ENCODE results near the gene EFEMP2. TPM values are rescaled to one million over a fixed set of nuclear protein-coding genes. Genes with fewer than 3 reads are reported as not detected.
A peak's percentile ranks its signal among the peaks of the same experiment; 100 is the strongest.
"Not testable (repeated sequence)": the region's sequence is repeated elsewhere in the genome, so short reads cannot be mapped to it uniquely, and the experiment has no call there.

Gene EFEMP2
- total RNA-seq, 1 donor from 2014 or later, result 118 TPM

DNA sequence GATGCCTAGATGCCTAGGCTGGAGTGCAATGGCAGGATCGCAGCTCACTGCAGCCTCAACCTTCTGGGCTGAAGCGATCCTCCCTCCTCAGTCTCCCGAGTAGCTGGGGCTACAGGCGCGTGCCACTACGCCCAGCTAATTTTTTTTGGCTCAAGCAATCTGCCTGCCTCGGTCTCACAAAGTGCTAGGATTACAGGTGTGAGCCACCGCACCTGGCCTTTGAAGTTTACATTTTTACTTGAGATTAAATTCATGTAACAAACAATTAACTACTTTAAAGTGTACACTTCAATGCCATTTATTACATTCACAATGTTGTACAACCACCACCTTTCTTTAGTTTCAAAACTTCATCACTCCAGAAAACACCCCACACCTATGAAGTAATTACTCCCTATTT lies 31.1 kb upstream of the EFEMP2 start:
- no peak for DNase-seq (ENCODE audit: low spot score)
- intact Hi-C loops (cut with DNase I), result no loop called here

DNA sequence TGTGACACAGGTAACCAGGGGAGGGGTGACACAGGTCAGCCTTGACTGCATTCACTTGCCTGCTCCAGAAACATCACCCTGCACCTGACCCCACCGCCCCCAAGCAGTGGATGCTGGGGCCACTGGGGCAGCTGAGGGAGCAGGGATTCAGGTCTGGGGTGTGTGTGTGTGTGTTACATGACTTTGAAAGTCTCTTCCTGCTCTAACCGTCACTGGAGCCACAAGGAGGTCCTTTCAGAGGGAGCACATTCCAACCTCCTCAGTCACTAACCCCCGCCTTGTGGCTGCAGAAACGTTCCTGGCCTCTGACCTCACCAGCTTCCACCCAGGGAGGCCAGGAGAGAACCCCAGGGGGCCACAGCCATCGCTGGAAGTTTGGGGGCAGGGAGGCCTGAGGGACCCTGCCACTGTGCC lies 30.5 kb upstream of the EFEMP2 start:
- intact Hi-C loops (cut with DNase I), result no loop called here
- peak; percentile 72 for DNase-seq (ENCODE audit: low spot score)

DNA sequence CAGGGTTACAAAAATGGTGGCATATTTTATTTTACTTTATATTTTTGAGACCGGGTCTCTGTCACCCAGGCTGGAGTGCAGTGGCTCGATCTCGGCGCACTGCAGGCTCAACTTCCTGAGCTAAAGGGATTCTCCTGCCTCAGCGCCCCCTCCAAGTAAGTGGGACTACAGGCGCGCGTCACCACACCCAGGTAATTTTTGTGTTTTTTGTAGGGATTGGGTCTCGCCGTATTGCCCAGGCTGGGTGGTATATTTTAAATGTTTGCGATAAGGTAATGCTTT lies 28.2 kb upstream of the EFEMP2 start:
- DNase-seq (ENCODE audit: low spot score), result no peak
- intact Hi-C loops (cut with DNase I), result no loop called here

DNA sequence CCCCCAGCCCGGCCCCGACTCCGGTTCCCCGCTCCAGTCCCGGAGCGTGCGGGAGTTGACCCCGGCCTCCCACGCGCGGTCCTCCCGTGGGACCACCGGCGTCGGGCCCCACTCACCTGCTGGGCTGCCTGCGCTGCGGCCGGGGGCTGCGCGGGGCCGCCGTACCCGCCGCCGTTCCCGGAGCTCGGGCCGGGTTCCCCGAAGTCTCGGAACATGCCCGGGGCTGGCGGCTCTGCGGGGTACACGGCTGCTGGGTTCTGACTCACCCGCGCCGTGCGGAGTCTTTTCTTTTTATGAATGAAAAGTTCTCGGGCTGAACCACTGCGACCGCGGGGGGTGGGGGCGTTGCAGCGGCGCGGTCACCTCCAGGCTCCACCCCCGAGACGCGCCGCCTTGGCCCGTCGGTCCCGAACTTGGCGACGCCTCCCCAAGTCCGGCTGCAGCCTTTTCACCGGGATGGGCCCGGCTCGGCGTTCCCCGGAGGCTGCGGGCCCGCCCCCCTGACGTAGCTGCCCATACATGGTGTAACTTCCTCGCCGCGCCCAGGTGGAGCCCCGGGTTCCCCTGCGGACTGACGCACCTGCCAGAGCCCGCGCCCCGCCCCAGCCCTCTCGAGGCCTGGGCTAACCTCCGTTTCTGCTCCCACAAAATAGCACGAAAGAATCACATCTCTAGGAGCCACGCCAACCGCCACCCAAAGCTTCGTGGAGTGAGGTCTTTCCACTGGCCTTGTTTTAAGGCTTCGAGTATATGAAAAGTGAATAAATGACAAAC lies 27.7 kb upstream of the EFEMP2 start, which contains the start of gene FOSL1:
Gene FOSL1 (minus strand): TSS at position 264 of the 774 bp plus-strand sequence. CDS start 49 bp downstream, at position 215.
- intact Hi-C loops (cut with DNase I), result no loop called here
- DNase-seq (ENCODE audit: low spot score), result peak; percentile 94

DNA sequence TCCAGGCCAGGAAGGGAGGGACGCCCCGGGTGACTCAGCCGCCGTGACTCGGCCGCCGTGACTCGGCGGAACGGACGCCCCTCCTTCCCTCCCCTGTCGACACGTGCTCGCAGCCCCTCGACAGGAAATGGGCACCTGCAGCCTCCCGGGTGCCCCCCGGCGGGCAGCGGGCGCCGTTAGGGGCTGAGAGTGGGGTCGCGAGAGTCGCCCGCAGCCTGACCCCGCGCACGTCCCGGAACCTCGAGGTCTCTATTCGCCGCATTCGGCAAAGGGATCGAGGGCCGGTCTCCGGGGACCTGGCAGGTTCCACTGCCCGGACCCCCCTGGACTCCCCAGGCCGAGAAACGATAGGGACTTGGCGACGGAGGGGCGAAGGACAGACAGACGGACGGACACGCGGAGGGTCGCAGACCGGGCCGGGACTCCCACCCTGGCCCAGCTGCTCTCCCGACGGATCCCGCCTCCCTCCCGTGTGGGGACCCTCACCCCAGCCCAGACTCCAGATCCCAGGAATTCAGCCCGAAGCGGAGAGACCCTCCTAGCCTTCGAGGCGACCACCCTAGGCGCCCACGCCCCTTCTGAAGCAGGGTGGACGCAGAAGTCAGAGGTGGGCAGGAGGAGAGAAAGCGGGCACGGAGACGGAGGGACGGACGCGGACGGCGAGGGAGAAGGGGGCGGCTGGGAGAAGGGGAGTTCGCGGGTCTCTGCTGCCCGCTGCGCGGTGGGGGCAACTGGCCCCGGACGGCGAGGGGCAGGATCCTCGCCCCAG lies 26.9 kb upstream of the EFEMP2 start:
- intact Hi-C loops (cut with DNase I), result no loop called here

DNA sequence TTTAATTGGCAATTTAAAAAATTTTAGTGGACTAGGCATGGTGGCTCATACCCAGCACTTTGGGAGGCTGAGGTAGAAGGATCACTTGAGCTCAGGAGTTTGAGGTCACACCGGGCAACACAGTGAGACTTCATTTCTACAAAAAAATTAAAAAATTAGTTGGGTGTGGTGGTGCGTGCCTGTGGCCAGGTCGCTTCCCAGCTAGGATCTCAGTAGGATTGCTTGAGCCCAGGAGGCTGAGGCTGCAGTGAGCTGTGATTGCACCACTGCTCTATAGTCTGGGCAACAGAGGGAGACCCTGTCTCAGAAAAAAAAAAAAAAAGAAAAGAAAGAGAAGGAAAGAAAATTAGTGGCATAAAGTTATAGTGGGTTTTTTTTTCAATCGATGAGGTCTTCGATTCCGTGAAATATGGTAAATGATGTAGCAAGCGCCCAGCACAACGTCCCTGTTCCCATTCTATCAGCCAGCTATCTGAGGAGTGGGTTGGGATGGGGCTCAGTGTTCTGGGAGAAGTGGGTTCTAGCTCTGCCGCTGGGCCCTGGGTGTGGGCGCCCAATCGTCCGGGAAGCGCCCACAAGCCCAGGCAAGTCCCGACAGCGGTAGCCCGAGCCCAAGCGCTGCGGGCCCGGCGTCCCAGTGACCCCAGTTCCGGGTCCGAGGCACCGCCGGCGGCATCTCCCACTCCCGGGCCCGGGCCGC lies 26.2 kb upstream of the EFEMP2 start:
- no peak for DNase-seq (ENCODE audit: low spot score)
- intact Hi-C loops (cut with DNase I), result no loop called here

More for the DNA sequence above, 26.9 kb upstream of the EFEMP2 start:
- DNase-seq (ENCODE audit: low spot score), result peak; percentile 89

DNA sequence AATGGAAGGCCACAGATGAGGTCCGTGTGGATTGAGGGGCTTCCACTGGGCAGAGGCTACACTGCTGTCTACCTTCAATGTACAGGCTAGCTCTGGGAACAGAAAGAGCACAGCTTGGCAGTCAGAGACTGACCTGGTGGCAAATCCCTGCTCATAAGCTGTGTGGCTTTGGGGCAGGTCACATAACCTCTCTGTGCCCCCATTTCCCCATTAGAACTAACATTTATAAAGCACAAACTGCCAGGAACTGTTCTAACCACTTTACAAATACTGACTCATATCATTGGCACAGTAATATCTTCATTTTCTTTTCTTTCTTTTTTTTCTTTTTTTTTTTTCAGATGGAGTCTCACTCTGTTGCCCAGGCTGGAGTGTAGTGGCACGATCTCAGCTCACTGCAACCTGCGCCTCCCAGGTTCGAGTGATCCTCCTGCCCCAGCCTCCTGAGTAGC lies 24.4 kb upstream of the EFEMP2 start:
- DNase-seq (ENCODE audit: low spot score), result no peak
- intact Hi-C loops (cut with DNase I), result no loop called here

DNA sequence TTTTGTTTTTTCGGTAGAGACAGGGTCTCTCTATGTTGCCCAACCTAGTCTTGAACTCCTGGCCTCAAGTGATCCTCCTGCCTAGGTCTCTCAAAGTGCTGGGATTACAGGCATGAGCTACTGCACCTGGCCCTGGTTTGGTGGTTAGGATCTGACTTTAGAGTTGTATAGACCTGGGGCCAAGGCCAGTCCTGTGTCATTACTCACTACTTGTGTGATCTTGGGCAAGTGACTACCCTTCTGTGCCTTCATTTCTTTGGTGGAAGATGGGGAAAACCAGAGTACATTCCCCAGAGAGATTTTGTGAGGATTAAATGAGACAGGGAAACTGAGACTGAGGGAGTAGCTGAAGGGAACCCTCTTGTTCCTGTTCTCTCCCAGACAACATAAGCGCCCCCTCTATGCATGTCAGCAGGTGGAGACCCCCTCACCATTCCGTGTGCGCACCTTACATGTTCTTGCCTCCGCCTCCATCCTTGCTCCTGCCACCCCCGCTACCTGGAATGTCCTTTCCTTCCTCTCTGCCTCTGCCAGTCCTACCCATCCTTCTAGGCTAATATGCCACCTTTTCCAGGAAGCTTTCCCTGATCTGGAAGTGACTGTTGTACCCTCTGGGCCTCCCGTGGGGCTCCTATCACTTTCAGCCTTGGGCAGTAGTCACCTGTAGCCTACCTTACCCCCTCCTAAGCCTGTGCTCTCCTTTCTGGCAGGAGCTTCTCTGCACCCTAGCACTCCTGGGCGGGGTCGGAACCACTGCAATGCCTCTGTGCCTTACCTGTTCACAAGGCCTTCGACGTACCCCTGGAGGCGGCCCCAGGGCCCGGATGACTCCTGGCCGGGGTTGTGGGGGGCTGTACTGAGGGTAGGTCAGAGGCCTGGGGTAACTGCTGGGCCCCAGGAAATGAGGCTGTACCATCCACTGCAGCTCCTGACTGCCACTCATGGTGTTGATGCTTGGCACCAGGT lies 23.7 kb upstream of the EFEMP2 start:
- DNase-seq (ENCODE audit: low spot score), result no peak
- intact Hi-C loops (cut with DNase I), result no loop called here

DNA sequence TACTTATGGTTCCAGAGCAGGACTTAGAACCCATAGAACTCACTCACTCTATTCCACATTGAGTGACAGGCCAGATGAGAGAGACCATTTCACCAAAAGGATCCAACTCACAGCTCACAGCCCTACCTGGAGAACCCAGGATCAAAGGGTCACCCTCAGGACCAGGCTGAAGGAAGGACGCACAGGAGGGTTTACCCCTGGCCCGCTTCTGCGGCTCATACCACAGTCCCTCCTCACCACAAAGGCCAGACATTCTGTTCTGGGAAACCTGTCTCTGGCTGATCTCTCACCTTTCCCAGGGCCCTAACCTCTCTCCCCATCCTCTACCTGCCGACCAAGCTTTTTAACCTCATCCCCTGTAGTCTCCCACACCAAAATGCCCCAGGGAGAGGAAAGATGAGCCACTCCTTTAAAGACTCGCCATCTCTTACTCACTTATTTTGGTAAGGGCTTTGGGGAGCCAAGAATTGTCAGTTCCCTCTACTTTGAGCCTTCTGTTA lies 22.9 kb upstream of the EFEMP2 start:
- intact Hi-C loops (cut with DNase I), result no loop called here
- DNase-seq (ENCODE audit: low spot score), result no peak

DNA sequence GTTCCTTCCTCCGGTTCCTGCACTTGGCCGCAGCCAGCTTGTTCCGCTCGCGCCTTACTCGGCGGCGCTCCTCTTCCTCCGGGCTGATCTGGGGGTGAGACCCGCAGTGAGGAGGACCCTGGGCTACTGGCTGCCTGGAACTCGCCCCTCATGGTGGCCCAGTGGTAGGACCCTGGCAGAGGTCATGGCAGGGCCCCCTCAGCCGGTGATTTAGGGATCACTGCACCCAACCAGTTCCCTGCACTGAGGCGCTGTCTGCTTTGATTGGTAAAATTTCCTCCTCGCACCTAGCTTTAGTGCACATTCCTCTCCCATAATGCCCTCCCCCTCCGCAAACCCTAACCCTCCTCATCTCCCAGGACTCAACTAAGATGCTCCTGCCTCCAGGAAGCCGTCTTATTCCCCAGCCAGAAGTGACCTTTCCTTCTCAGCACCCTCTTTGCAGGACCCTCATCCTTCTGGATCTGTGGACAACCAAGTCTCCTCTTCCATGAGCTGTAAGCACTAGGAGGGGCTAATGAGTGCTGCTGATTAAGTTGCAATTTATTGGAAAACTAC lies 21.5 kb upstream of the EFEMP2 start:
- DNase-seq (ENCODE audit: low spot score), result peak; percentile 92
- intact Hi-C loops (cut with DNase I), result no loop called here

DNA sequence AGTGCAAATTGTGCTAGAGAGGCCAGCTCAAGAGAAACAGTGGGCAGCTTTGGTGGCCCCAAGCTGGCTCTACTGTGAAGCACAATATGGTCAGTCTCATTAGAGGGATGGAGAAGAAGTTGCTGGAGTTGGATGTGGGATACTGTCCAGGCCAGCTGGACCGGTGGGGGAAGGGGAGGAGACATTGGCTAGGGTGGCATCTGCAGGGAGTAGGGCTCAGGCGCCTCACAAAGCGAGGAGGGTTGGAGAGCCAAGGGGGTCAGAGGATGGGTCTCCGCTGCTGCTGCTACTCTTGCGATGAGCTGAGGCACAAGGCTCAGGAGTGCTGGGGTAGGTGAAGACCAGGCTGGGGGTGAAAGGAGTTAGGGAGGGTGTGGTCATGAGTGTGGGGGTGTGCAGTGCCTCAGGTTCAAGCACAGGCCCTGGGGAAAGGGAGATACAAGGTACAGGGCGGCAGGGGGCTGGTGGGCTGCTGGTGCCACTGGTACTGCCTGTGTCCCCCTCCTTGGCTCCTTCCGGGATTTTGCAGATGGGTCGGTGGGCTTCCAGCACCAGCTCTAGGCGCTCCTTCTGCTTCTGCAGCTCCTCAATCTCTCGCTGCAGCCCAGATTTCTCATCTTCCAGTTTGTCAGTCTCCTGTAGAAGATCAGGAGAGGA lies 20.2 kb upstream of the EFEMP2 start:
- no peak for DNase-seq (ENCODE audit: low spot score)

DNA sequence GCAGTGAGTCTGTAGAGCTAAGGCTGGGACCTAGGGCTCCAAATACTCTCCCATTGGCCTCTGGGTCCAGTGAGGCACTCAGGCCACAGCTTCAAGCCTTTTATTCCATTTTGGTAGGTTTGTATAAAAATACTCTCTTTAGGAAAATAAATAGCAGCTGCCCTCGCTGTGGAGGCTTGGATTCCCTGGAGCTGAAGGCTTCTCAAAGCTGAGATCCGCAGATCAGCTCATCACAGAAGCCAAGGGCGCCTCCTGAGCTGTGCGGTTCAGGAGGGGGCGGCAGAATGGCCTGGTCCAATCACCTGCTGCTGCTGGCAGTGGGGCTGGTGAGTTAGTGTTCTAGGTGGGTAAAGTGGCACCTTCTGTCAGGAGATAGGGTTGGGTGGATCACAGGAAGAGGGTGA lies 19.5 kb upstream of the EFEMP2 start:
- intact Hi-C loops (cut with DNase I); DNase-seq (ENCODE audit: low spot score): not testable (repeated sequence)

More for the DNA sequence above, 20.2 kb upstream of the EFEMP2 start:
- intact Hi-C loops (cut with DNase I), result no loop called here

DNA sequence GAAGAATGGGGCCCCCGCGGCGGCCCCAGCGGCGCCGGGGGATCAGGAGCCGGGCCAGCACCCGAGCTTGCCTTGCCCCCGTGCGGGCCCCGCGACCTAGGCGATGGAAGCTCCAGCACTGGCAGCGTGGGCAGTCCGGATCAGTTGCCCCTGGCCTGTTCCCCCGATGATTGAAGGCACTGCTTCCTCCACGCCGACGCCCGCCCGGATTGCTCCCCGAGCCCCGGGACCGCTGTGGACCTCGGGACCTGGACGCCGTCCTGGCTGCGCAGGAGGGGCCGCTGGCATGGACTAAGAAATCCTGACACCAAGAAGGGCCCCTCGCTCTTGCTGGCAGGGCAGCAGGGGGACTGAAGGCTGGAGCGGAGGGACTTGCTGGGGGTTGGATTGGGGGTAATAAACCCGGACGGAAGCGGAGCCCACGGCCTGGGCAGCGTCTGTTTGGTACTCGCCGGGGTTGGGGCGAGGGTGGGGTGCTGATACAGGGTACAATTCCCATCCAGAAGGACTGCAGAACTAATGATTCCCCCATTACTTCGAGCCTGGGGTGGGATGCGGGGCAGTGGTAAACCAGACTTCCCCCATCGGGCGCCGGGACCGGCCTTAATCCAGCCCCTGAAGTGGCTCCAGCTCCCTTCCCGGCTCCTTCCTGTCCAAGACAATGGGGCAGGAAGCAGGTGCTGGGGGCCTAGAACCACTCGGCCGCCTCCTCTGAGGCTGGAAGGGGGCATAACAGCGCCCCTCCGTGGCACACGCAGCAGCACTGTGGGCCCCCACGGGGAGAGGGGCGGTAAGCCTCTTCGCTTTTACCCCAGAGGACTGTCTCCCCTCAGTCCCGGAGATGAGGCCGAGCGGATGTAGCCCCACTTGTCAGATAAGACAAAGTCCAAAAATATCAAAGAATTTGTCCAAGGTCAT lies 18.9 kb upstream of the EFEMP2 start:
- intact Hi-C loops (cut with DNase I), result no loop called here
- peak; percentile 87 for DNase-seq (ENCODE audit: low spot score)

DNA sequence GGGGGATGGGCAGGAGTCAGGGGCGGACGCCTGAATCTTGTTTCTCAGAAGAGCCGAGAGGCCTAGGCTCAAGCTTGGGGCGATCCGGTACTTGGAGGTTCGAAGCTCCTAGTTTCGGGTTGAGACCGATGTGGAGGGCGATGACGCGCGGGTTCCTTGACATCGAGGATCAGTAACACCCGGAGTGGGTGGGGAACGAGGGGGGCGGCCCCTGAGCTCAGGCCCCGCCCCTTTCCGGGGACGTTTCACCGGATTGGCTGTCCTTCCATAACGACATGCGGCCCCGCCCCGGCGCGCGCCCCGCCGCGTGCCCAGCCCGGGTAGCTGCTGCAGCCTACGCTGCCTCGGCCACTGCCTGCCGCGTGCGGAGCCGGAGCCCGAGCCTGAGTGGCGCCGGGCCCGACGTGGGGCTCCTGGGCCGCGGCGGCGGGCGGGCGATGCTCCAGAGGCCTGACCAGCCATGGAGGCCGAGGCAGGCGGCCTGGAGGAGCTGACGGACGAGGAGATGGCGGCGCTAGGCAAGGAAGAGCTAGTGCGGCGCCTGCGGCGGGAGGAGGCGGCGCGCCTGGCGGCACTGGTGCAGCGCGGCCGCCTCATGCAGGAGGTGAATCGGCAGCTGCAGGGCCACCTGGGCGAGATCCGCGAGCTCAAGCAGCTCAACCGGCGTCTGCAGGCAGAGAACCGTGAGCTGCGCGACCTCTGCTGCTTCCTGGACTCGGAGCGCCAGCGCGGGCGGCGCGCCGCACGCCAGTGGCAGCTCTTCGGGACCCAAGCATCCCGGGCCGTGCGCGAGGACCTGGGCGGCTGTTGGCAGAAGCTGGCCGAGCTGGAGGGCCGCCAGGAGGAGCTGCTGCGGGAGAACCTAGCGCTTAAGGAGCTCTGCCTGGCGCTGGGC lies 18.0 kb upstream of the EFEMP2 start, which contains the start of gene CCDC85B:
Gene CCDC85B (plus strand): TSS at position 350 of the 895 bp plus-strand sequence. CDS start 111 bp downstream, at position 461.
- DNase-seq (ENCODE audit: low spot score), result peak; percentile 99
- intact Hi-C loops (cut with DNase I), result no loop called here

DNA sequence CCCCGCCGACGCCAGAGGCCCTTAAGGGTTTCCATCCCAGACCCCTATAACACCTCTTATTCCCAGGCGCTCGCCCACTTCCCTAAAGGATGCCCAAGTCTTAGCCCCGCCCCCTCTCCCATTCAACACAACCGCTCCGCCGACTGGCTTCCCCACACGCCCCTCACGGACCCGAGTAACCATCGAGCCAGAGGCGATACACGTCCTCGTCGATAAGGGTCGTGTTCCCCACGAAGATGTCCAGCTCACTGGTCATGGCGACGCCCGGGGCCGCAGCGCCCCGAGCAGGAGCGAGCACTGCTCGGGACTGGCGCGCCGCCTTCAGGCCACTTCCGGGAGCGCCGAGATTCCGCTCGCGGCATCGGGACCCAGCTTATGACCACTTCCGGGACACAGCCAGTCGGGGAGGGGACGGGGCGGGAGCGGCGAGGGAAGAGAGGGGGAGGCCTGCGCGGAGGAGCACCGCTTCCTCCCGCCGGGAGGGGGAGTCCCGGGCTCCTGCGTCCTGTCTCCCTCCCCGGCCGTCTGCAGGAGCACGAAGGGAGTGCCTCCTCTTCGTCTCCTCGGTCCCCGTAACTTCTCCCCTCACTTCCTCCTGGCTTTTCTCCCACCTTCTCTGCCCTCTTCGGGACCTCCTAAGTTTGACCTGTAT lies 15.7 kb upstream of the EFEMP2 start, which contains the start of gene FIBP:
Gene FIBP (minus strand): TSS at position 309 of the 652 bp plus-strand sequence. CDS start 53 bp downstream, at position 256.
- intact Hi-C loops (cut with DNase I), result loop anchor here (1.0 to 2.0 kb wide), 4 partner anchors 15 to 73 kb away; partner anchors contain the start of genes C11orf68, DRAP1, EFEMP2 and MUS81
- DNase-seq (ENCODE audit: low spot score), result peak; percentile 99
